Measurements from ENCODE around the gene SESN3.

GRCh38 chr11:95253141-95253540 lies 22.1 kb upstream of the SESN3 start:
- no peak for TF ChIP-seq CTCF (conservative IDR thresholded peaks at IDR 0.05; ENCODE audit: low read depth, low read length)
- TF ChIP-seq EZH2 (IDR thresholded peaks at IDR 0.05; ENCODE audit: borderline replicate concordance, low read depth, low read length, poor library complexity, severe bottlenecking), result no peak

Measured in A673 (cell line).